Embryonic facial prominence (tissue), 1 donor: ENCODE measurements around the gene RYR3.

Source experiments
- DNase-seq: peaks from one replicate; pipeline ENCODE4 v3.0.0-alpha.2; 2016; ENCODE audit errors: extremely low spot score

The RYR3 gene

DNA sequence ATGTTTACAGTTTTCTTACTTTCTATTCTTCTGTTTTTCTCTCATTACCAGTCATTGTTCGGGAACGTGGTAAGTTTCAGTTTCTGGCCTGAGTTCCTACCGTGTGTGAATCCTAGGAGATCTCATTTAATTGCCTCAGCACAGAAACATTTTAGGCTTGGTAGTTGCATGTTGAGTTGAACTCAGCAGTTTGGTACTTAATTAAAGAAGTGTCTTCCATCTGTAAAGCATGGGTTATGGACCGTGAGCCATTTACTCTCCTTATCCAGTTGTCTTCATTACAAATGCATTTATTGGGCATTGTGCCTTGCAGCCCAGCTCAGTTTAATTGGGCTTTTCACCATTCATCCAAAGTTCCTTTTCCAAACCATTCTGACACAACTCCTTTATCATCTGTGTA, 515.4 kb downstream of the RYR3 start:
- no peak for DNase-seq

DNA sequence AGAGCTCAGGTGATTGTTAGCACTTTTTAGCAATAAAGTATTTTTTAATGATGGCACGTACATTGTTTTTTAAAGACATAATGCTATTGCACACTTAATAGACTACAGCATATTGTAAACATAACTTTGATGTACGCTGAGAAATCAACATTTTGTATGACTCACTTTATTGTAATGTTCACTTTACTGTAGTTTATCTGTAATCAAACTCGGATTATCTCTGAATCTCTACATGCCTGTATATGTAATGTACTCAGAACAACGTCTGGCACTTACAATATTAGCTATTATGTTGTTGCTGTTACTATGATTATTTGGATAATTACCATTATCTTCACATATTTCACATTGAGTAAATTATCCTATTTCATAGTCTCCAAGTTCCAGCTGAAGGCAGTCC, 519.6 kb downstream of the RYR3 start:
- DNase-seq, result no peak

DNA sequence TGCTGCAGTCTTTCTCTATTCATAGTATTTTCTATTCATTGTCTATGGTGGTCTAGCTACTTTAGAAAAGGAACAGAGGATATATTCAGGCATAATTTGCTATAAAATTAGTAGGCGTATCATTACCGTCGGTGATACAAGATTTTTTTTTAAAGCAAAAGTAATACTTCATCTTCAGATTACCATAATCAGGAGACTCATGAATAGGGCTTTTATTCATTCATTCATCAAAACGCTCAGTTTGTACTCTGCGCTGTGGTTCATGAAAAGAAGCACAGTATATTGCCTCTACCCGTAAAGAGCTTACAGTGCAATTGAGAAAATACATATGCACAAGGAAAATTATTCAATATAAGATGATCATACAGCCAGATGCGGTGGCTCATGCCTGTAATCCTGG, 520.9 kb downstream of the RYR3 start:
- no peak for DNase-seq

DNA sequence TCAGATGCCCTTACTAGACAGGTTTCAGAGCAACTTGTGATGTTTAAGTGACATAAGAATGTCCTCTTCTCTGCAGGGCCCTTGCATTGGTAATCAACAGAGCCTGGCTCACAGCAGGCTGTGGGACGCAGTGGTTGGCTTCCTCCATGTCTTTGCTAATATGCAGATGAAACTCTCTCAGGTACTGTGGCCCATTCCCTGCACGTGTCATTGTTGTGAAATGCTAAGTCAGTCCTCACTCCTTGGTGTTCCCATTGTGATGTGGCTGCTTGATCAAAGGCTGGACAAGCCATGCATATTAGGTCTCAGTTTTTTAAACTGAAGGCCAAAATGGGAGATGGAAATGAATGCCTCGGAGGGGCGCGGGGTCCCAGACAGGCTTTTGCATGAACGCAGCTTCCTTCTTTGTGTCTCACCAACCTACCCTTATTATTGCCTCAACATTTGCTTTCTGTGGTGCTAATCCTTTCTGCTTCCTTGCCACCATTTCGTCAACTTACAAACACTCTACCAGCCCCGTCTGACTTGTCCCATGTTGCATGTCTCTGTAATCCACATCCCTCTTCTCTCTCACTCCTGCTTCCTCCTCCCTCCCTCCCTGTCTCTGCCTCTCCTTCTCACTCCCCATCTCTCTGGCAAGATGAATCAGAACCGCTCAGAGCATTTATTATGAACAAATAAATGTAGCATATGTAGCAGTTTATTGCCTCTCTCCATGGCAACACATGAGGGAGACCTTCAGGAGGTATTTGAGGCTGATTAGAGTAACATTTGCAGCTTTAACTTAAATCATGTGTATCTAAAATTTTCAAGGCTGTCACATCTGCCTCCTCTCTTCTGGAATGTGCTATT, 524.4 kb downstream of the RYR3 start:
- no peak for DNase-seq

DNA sequence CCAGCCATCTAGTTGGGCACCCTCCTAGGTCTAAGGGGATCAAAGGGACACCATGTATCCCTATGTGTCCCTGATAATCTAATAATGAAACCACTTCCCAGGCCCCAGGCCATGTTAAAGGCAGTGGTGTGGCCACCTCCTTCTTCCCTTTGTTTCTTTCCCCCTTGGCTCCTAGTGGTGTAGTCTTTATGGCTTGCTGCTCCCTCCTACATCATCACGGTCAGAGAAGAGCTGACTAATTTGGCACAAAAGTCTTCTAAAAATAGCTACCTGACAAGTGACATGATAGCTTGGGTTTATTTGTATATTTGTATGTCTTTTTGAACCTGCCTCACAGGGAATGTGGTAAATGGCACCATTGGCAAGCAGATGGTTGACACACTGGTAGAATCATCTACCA, 526.5 kb downstream of the RYR3 start:
- no peak for DNase-seq

DNA sequence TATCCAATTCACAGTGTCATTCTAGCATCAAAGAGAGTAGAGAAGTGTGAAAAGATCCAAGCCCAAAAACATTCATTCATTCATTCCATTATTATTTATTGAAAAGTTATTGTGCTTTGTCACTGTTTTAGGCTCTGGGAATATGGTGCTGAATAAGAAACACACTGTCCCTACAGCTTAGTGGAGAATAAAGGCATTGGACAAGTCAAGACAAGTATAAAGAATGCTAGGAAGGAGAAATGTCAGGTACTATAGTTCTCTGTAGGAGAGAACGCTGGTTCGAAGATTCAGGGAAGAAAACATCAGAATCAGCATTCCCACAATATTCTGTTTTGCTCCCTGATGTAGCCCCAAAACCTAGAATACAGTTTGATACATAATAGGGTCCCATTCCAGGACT, 528.8 kb downstream of the RYR3 start:
- no peak for DNase-seq

DNA sequence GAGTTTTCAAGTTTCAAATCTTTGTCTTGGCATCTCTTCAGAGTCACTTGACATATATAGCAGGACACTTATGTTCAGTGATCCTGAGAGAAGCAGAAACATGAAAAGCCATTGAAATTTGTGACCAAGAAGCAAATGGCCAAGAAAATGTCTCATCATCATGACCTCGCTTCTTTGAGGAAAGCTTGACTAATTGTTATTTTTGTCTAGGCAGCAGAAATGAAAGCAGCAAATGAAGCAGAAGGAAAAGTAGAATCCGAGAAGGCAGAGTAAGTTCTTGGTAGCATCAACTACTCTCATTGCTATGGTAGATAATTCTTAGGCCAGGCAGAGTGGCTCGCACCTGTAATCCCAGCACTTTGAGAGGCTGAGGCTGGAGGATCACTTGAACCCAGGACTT, 529.8 kb downstream of the RYR3 start:
- DNase-seq, result no peak

DNA sequence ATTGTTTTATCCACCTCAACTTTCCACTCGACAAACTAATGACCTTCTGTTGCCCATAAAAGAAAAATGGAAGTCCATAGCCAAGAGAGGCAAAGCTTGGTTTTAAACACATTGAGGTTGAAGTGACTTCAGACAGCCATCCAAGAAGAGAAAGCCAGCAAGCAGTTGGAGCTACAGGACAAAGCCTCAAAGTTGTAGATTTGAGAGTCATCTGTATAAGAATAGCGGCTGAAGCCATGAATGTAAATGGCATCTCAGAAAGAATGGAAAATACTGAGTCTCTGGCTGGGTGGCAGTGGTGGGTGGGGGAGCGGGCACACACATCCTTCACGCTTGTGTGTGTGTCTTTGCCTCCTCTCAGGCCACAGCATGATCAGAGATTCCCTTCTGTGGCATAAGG, 533.4 kb downstream of the RYR3 start:
- no peak for DNase-seq

DNA sequence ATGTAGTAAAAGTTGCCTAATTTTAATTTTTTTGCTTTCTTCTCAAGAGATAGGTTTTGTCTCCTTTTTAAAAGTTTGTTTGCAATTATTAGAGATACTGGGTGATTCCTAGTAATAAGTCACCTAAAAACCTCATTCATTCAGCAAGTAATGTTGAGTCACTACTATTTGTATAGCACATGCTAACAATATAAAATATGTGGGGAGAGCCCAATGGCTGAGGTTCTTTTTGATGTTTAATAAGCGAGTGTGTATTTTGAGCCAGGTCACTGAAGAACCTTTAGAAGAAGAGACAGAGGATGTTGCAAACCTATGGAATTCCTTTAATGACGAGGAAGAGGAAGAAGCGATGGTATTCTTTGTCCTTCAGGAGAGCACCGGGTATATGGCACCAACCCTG, 533.8 kb downstream of the RYR3 start:
- no peak for DNase-seq

DNA sequence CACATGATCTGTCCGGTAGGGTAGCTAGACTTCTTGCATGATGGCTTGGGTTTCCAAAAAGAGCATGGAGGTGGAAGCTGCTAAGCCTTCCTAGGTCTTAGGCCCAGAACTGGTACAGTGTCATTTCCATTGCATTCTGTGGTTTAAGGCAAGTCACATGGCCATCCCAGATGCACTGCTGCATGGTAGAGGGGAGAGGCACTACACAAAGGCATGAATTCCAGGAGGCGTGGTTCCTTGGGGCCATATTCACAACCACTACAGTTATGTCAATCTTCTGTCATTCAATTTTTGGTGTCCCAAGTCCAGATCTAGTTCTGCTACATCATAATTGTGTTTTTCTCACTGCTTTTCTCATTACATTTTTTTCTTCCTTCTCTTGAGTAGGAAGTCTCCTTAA, 535.4 kb downstream of the RYR3 start:
- DNase-seq, result no peak

DNA sequence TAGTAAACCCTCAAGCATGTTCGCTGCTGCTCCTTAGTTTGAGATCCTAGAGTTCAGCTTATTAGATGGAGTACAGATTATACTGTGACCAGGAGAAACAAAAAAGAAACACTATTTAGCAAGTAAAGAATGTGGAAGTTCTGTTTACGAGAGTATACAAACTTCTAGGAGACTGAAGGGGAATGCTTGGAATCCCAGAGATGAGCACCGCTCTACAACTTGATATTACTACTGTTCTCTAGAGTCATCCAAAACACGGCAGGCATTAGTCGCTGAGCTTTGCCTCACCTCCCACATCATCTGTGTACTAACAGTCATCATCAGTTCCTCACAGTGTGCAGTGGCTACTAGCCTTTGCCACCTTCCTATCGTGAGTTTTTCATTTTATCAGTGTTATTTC, 536.1 kb downstream of the RYR3 start:
- DNase-seq, result no peak

DNA sequence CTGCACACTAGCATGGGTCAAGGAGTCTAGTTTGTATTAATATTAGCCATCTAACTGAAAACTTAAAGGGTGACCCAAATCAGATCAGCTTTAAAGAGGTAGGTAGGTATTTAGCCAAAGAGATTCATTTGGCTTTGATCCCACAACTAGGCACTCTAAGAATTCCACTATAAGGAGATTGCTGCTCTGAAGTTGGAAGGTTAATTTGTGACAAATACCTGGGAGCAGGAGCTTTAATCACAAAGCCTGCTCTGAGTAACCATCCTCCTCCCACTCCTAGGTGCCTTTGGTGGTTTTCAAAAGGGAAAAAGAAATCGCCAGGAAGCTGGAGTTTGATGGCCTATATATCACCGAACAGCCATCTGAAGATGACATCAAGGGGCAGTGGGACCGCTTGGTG, 537.2 kb downstream of the RYR3 start:
- DNase-seq, result no peak

DNA sequence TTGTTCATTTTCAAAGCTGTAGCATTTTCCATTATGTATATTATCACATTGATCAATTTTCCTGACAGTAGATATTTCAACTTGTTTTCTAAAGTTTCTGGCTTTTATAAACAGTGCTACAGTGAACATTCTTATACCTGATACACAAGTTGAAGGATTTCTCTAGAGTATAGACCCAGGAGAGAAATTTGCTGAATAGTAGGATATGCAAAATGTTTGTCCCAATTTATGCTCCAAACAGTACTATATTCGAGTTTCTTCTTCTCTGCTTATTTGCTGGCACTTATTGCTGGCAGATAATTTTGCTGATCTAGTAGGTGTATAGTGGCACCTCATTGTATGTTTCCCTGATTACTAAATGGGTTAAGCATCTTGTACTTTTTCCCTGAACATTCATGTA, 540.3 kb downstream of the RYR3 start:
- no peak for DNase-seq

DNA sequence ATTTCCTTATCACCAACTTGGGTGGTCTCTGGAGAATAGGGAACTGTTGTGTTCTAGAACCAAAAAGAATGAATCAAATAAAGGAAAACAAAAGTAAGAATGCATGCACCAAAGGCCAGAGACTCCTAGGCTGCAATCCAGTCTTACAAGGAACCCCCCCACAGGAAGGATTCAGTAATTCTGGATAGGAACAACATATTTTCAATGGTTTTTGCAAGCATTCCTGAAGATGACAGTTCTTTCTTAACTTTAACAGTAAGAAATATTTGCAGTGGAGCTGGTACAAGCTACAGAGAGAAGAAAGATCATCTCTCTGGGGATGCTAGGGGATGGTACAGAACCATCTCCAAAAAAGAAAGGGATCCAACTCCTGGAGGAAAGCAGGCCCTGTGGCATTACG, 541.3 kb downstream of the RYR3 start:
- DNase-seq, result no peak

DNA sequence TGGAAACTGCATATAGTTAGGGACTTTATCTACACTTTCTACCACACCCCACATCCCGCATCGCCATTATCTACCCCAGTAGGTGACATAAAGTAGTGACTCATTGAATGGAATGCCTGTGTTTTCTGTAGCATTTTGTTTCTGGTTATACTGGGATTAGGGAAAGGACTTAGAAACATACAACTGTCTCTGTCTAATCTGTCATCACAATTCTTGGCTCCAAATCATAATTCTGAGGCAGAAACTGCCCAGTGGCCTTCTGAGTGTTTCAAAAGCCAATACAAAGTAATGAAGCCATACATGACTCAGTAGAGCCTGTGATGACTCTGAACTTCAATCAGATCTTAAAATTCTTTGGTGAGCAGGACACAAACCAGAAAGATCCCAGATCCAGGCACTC, 541.8 kb downstream of the RYR3 start:
- no peak for DNase-seq

DNA sequence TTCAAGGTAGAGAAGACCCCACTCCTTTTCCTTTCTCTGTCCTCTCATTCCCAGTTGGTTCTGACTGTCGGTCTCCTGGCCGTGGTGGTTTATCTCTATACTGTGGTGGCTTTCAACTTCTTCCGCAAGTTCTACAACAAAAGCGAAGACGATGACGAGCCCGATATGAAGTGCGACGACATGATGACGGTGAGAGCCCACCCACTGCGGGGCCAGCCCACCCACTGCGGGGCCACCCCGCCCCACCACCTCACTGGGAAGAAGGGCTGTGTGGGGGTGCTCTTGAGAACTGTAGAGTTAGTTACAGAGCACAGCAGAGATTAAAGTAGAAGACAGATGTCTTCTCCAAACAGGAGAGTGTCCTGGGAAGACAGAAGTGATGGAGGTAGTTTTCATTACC, 547.0 kb downstream of the RYR3 start:
- no peak for DNase-seq

DNA sequence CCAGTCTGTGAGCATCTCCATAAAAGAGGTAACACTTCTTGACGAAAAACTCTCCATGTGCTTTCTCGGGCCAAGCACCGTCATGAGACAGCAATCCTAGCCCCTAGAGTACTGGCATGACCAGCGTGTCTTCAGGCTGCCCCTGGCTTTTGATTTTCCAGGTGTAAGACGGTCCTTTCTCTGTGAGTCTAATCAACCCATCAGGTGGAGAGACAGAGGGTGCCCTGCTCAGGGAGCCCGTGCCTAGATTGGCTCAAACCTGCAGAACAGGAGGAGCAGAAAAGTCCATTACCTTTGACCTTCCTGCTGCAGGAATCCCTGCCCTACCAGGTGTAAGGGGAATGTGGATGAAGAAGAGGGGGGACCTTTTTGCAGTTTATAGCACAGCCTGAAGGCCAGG, 548.1 kb downstream of the RYR3 start:
- DNase-seq, result no peak

DNA sequence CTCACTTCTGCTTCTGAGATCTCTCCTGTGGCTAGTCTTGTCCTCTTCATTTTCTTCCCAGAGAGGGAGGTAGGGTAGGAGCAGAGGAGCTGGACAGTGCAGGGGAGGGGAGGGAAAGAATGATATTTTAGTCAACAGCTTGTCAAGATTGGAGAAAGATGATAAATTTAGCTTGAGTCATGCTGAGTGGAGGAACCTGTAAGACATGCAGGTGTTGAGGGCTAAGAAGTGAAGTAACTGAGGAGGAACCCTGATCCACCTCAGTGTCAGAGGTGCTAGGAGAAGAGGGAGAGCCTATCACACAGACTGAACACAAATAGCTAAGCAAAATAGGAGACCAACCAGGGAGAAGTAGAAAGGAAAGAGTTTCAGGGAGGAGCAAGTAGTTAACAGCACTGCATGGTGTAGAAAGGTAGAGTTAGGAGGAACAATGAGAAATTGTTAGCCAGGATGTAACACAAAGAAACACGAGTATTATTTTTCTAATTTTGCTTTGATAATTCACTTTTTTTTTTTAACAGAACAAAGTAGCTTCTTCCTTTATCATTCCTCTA, 549.3 kb downstream of the RYR3 start:
- DNase-seq, result no peak

DNA sequence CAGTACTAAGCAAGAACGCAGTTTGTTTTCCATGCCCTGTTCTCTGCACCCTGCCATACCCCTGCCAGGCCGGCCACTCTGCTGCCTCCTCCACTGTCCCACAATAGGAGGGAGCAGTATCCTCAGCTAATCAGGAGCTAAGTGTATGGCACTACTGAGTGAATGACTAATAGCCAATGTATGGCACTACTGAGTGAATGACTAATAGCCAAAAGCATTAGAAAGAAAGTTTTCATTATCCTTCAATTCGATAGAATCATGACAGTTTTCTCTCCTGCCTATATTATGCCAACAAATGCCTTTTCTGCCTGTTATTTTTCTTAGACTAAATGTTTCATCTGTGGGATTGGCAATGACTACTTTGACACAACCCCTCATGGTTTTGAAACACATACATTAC, 550.0 kb downstream of the RYR3 start:
- no peak for DNase-seq

DNA sequence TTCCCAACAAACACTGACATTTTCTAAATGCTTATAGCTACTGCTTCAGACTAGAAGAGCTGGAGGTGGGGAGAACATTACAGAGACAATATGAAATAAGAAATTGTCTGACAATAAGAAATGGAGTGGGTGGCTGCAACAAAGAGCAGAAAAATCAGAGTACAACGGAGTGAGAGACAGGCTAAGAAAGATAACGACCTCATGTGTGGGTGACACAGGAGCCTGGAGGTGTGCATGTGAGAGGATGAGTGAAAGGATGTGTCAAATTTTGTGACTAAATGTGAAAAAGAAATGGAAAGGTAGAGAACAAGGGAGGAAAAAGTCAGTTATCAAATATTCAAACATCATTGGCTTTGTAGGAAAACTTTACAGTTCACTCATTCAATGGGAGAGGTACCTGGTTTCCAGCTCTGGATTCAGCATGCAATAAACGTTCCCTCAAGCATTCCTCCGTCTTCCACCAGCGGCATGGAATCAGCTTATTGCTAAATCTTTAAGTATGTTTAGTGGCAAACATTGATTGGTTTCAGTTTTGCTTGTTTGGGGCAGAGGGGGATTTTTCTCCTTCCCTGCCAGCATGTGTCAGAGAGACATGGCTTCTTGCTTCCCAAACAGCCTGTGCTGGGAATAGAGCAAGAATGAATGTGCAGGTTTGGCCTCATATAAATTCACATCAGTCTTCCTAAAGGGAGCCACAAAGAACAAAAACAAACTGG, 553.8 kb downstream of the RYR3 start:
- DNase-seq, result no peak

DNA sequence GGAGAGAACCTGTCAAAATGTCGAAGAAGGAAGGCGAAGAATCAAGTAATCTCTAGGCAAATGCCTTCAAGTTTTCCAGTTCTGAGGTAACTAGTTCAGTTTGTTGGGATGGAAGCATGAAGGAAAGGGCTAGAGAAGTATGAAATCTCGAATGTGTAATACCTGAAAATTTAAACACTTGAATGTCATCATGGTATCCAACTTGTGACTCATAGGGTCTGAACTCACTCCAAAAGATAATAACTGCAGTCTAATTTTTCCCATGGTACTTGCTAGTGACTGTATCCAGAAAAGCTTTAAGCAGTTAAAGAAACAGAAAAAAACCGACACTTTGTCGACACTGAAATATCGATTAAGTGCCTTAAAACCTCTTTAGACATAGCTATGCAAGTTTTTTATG, 554.6 kb downstream of the RYR3 start:
- no peak for DNase-seq

DNA sequence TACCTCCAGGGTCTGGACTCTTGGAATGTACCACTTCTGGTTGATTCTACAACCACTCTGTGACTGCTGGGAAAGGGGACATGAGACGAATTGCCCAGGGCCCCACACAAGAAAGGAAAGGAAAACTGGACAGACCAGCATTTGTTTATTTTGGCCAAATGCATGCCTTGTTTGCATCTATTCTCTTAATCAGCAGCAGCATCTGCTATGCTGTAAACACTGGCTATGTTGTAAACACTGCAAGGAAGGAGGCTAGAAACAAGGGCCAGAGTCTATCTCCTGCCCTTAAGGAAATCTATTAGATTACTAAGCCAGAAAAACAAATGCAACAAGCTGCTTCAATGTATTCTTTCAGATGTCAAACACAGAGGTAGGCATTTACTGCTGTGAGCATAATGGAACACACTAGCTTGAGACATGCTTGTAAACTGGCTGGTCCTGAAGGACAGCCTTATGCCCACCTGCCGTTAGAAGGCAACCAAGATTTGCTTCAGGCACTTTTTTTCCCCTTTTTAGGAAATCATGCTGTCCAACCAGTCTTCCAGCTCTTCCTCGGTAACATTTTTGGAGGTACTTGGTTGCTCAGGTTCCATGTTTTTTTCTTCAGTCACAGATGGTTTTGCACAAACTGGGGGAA, 555.5 kb downstream of the RYR3 start:
- no peak for DNase-seq

DNA sequence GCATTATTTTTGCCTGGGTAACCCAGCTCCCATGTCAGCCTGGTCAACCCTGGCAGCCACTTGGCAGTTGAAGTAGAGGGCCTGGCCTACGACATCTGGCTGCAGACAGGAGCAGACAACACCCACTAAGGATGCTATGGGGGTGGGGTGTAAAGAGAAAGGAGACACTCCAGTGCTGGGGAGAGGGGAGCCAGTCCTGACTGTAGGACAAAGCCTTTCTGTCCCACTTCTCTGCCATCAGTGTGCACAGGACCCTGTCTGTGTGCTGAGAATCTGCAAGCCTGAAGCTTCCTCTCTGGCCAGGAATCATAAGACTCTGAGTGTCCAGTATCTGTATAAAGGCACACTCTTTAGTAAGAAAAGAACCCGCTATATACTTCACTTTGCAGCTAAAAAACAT, 561.2 kb downstream of the RYR3 start:
- no peak for DNase-seq
